Adrenal gland (tissue), 5 donors: ENCODE data around the gene KIF26B.

ENCODE experiments used
- POLR2A ChIP-seq, 2 donors: fragments of 450-650 bp; IDR thresholded peaks; one replicate each; pipeline ENCODE4 v1.6.1; 2017; ENCODE audit warnings: antibody characterized with exemption in 2 of 2, mild to moderate bottlenecking in 2 of 2, moderate library complexity in 1 of 2
- TF ChIP-seq, protein P1 (sequence below), 6 experiments: fragments of 450-650 bp in 4 of 6; fragments of 200-600 bp in 2 of 6; sonication (generic) in 1 of 6; IDR thresholded peaks; 1 replicate in 5 of 6; 2 replicates in 1 of 6; pipeline versions ENCODE4 v1.5.1 to v1.8.0; 2016 to 2021; ENCODE audit warnings: antibody characterized with exemption in 6 of 6, mild to moderate bottlenecking in 2 of 6, moderate library complexity in 1 of 6
- donor health status: DM: no; HTN: no; CAD: no.

GRCh38 chr1:245682638-245683628 lies 528.1 kb downstream of the KIF26B start:
- TF ChIP-seq, protein P1, sequence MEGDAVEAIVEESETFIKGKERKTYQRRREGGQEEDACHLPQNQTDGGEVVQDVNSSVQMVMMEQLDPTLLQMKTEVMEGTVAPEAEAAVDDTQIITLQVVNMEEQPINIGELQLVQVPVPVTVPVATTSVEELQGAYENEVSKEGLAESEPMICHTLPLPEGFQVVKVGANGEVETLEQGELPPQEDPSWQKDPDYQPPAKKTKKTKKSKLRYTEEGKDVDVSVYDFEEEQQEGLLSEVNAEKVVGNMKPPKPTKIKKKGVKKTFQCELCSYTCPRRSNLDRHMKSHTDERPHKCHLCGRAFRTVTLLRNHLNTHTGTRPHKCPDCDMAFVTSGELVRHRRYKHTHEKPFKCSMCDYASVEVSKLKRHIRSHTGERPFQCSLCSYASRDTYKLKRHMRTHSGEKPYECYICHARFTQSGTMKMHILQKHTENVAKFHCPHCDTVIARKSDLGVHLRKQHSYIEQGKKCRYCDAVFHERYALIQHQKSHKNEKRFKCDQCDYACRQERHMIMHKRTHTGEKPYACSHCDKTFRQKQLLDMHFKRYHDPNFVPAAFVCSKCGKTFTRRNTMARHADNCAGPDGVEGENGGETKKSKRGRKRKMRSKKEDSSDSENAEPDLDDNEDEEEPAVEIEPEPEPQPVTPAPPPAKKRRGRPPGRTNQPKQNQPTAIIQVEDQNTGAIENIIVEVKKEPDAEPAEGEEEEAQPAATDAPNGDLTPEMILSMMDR (IDR thresholded peaks at IDR 0.05): no peak
- TF ChIP-seq POLR2A (IDR thresholded peaks at IDR 0.05): no peak
